ENCODE results near the gene SPINK2.

SPINK2 gene, protein sequence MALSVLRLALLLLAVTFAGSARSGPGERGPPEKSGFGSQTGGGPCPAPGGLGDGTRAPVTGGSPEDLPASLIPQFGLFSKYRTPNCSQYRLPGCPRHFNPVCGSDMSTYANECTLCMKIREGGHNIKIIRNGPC

DNA sequence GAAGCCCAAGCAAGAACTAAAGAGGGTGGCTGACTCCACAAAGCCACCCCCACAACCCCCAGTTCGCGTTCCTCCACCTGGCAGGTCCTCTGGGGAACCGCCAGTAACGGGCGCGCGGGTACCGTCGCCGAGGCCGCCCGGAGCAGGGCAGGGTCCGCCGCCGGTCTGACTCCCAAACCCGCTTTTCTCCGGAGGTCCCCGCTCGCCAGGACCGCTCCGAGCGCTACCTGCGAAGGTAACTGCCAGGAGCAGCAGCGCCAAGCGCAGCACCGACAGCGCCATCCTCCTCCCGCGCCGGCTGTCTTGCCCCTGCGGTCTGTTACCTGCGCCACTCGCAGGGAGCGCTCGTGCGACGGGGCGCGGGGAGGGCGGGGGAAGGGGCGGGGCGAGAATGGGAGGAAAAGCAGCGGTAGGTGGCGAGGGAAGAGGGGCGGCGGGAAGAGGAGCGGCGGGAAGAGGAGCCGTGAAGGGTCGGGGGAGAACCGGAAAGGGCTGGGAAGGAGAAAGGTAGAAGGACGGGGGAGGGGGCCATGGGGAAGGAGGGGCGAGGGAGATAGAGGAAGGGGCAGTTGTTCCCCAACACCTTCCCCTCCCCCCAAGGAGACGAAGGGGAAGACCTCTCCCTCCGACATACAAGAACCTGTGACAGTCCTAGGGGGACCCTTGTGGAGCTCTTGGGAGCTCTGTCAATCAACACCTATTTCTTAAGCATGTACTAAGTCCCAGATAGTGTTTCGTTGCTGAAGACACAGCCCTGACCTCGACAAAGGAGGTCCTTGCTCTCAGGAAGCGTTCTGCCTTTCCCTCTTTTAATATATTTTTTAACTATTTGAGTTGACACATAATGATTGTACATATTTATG is at the start of gene SPINK2:
Gene SPINK2, minus strand, starts transcription at position 321 of the 863 bp plus-strand sequence. Its CDS starts 39 bp downstream, at position 282.
- DNase-seq (ENCODE audit: low spot score): peak; percentile 6

DNA sequence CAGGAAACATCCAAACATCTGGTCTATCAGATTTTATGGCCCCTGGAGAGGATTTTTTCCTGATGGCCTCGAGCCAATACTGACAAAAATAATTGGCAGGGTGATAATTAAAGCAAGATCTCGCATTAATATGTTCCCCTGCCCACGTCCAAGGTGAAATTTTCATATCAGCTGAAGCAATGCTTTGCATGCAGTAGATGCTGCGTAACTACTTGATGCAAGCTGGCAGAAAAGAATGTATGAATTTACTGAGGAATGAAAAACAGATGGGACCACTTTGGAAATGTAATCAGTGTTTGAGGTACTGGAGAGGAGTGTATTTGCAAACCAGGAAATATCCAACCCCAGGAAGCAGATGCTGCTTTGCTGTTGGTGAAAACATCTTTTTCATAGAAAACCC is 49.4 kb upstream of the SPINK2 start:
- peak; percentile 4 for DNase-seq (ENCODE audit: low spot score)

DNA sequence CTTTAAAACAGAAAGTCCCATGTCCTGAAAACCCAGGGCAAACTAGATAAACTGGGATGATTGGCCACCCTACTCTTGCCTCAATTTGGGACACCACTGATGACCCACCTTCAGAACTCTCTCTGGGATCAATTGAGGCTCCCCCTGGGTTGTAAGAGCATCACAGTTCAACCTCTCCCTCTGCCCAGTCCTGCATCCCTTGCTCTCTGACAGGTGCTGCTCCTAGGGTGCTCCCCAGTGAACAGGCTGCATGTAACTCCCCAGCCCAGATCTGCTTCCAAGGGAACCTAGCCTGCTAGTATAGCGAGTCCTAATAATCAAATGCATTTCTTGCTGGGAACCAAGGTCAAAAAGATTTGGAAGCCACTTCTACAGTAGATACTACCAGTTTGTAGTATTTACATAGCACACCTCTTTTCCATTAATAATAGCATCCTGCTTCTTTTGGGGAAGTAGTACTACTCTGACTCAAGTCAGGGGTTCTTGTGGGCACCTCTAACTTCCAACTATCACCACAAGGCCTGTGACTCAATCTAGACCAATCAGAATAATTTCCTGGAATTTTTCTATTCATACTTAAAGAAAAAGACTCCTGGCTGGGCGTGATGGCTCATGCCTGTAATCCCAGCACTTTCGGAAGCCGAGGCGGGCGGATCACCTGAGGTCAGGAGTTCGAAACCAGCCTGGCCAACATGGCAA is 42.1 kb upstream of the SPINK2 start:
- DNase-seq (ENCODE audit: low spot score): no peak

DNA sequence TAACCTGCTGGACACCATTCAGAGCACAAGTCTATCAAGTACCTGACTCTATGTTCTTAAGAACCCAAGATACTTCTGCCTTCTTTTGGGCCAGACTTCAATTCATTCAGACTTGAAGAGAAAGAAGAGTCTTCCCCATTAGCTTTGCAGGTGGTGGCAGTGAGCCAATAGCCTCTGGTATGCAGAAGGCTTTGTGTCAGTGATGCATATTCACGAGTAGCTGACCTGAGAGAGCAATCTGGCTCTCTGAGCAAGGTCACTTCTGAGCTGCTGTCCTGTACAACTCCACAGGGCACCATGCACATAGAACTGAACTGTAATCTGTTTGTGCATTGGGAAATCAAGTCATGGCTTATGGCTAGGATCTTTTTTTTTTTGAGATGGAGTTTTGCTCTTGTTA is 39.9 kb upstream of the SPINK2 start:
- DNase-seq (ENCODE audit: low spot score): no peak

DNA sequence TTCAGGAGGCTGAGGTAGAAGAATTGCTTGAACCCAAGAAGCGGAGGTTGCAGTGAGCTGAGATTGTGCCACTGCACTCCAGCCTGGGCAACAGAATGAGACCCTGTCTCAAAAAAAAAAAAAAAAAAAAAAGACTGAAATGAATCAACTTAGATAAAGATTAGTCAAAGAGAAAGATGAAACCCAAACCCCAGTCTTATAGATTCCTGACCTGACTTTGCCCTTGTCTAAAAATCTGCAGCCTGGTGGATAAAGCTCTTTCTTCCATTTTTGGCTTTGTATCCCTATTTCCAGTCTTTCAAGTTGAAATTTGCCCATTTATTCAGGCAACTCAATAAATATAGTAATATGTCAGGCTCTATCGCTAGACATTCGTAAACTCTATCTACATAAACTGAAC is 39.3 kb upstream of the SPINK2 start:
- no peak for DNase-seq (ENCODE audit: low spot score)

DNA sequence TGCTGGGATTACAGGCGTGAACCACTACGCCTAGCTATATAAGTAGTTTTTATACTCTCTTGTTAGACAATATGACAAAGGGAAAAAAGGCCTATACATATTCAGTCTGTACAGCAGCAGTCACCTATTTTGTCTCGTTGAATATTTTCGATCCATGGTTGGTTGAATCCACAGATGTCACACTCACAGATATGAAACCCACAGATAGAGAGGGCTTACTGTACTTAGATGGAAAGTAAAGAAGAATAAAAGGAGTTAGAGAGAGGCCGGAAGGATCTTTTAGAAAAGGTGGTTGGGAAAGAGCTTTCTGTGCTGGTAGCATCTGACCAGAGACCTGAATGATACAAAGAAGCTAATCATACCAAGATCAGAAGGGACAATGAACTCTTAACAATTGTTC is 38.3 kb upstream of the SPINK2 start:
- DNase-seq (ENCODE audit: low spot score): no peak

DNA sequence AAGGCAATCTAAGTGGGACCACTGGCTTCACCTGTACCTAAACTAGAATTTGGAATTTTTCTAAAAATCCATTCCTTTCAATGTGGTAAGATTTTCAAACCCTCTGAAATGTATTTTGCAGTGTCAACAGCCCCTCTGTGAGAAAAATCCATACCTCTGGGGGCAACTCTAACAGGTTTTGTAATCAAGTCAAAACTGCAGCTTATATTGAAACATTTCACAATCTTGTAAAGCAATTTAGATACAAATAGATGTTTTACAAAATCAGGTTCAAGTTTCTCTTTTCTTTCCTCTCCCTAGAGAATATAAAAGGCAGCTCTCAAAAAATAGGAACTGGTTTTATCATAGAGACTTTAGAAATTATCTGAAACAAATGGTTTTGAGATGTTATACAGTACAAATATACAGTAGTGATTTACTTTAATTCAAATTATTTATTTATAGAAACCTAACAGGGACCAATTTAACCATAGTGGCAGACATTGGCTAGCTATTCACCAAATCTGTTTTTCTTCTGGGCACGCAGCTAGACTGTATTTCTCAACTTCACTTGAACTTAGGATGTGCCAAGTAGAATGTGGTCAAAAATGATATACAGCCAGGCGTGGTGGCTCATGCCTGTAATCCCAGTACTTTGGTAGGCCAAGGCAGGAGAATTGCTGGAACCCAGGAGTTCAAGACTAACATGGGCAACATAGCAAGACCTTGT is 36.3 kb upstream of the SPINK2 start:
- no peak for DNase-seq (ENCODE audit: low spot score)

DNA sequence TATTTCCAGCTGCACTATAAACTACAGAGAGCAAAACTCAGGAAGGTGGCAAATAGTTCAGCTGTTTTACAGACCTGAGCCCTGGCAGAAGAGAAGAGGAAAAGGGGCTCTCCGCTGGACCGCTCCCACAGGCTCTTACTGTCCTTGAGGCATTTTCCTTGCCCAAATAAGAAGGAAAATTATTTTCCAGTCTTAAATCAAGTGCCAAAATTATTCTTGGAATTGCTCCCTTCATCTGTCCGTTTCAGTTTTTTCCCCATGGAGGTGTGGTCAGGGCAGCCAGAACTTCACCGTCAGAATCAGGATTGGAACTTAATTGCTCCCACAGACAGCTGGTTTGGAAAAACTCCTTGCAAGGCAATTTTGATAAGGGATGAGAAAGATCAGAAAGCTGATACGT is 35.2 kb upstream of the SPINK2 start:
- no peak for DNase-seq (ENCODE audit: low spot score)

DNA sequence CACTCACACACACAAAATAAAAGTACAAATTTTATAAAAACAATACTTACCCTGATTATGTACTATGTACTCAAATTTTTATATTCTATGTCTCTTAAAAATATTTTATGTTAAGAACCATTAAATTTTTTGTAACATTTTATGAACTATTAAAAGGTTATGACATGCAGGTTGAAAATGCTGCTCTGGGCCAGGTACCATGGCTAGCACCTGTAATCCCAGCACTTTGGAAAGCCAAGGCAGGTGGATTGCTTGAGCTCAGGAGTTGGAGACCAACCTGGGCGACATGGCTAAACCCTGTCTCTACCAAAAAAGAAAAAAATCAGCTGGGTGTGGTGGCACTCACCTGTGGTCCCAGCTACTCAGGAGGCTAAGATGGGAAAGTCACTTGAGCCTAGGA is 29.4 kb upstream of the SPINK2 start:
- DNase-seq (ENCODE audit: low spot score): no peak

DNA sequence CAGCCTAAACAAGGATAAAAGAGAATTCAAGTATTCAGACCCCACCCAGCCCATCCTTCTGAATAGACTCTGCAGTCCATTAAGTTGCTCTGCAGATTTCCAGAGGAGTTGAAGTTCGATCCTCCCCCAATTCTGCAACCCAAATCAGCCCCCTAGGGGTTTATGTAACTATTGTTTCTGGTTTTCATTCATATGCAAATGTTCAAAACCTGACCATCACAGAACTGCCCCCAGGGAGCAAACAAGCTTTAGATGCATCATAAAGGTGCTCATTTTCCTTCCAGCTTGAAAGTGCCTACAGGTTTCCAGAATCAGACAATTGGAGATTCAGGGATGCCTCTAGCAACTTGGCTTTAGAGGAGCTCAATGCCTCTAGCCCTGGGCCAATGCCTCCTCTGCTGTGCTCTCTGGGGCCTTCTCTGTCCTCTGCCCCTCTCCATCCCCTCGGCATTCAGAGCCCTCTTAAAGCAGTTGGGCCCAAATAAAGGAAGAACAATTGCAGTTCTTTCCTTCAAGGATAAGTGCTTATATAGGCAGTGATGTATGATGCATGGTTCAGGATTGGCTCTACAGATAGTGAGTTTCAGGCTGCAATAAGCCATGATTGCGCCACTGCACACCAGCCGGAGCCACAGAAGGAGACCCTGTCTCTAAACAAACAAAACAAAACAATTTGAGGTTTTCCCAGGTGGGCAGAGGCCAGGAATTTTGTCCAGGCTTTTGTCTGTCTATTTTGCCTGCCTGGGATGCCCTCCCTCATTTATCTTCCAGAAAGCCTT is 23.5 kb upstream of the SPINK2 start:
- no peak for DNase-seq (ENCODE audit: low spot score)

DNA sequence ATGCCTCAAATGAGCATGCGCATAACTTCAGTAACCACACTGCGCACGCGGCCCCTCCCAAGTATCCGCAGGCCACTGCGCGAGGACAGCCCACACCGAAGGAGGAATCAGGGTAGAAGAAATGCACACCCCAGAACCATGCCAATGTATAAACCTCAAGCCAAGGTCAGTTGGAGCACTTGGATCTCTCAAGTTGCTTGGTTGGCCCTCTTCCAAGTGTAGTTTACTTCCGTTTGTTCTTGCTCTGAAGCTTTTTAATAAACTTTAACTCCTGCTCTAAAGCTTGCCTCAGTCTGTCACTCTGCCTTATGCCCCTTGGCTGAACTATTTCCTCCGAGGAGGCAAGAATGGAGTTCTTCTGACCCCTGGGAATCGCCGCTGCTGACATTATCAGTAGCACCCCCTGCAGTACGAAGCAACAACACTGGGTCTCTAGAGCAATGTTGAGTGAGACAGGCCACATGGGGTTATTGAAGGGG is 22.0 kb upstream of the SPINK2 start:
- DNase-seq (ENCODE audit: low spot score): no peak

DNA sequence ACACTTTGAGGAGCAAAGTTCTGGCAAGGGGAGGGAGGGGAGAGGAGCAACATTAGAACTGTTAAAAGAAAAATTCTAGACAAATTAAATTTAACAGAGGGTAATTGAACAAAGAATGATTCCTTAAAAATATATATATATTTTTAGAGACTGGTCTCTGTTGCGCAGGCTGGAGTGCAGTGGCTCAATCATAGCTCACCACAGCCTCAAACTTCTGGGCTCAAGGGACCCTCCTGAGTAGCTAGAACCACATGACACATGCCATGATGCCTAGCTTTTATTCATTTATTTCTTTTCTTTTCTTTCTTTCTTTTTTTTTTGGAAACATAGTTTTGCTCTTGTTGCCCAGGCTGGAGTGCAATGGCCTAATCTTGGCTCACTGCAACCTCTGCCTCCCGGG is 19.1 kb upstream of the SPINK2 start:
- DNase-seq (ENCODE audit: low spot score): no peak

DNA sequence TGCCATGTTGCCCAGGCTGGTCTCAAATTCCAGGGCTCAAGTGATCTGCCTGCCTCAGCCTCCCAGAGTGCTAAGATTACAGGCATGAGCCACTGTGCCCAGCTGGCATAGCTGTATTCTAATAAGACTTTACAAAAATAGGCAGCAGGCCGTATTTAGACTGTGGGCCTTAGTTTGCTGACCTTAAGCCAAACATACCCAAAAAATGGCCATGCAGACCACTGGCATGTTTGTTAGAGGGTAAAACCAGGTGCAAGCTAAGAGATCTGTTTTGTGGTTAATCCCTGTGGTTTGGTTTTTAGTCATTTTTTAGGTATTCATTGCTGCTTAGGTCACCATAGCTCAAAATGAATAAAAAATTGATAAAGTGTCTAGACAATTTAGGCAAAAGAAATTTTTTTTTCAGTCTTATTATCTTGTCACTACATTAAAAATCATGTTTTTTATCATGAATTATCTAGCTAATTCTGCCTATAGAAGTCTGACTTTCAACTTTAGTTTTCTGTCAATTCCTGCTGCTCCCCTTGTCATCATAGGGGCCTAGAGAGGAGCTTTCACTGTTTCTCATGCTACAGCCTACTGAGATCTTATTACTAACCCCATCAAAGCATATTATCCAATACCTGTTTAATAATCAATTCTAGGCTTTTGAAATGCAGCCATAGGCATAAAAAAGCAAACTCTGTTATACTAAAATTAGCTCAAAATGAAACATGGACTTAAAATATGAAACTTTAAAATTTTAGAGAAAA is 7.5 kb upstream of the SPINK2 start:
- DNase-seq (ENCODE audit: low spot score): no peak

DNA sequence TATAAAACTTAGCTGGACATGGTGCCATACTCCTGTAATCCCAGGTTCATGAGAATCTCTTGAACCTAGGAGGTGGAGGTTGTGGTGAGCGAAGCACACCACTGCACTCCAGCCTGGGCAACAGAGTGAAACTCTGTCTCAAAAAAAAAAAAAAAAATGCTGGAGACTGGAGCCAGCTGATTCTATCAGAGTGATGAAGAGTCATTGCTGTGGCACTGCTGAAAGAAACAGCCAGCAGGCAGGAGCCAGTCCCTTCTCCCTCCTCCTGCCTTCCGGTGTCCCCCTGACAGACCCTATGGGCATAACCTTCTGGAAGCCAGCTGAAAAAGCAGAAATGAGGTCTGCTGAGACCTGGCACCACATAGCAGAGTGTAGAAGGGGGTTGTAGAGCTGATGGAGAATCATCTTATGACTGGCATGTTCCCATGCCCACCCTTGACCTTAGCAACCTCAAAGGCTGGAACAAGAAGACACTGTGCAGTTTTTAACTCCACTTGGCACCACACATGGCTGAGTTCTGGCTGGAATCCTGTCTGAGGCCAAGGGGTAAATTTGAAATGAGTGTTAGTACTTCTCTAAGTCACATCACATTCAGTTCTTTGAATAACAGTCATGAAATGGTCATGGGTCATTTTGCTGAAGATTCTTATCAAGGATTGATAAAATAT is 2.6 kb upstream of the SPINK2 start:
- DNase-seq (ENCODE audit: low spot score): no peak

DNA sequence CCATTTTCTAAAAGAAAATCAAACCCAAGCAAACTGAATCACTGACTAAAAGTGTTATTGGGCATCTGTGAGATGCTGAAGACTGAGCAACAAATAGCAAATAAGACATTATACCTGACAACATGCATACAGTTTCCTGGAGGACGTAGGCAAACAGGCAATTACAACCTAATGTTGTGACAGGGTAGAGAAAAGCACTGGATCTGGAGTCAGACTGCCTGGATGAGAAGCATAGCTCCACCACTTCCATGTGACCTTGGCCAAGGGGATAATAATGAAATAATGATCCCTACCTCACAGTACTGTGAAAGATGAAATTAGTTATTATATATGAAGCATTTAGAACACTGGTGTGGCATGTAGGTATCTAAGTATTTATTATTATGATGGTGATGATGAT is 2.7 kb downstream of the SPINK2 start:
- no peak for DNase-seq (ENCODE audit: low spot score)

DNA sequence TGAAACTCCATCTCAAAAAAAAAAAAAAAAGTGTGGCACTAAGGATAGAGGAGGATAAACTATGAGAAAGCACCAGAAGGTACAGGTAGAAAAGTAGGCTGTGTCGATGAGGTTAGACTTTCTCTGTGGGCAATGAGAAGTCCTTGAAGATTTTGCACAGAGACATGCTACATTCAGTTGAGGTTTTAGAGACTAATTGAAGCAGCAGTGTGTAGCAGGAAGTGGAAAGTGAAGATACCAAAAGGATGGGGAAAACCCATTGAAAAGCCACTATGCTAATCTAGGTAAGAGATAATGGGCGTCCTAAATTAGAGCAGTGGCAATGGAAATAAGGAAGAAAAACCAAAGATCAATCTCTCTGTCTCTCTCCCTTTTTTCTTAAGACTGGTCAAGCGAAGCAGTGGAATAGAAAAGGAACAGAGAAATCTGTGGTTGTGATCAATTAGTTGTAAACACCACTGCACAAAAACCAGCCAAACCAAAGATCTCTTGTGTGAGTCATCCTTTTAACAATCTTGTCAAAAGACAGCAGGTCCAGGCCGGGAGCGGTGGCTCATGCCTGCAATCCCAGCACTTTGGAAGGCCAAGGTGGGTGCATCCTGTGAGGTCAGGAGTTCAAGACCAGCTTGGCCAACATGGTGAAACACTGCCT is 3.5 kb downstream of the SPINK2 start:
- DNase-seq (ENCODE audit: low spot score): no peak

DNA sequence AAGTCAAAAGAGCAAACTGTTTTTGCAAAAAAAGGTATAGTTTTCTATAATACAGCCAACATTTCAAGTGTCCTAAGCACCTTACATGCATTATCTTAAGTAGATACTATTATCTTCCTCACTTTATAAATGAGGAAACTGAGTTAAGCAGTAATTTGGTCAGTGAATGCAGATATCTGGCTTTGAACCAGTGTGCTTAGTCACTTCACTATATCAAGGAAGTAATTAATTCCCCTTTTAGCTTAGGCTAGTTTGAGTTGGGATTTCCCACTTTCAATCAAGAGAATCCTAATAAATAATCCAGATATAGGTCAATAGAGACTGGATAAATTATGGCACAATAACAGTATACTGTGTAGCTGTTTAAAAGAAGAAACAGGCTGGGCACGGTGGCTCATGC is 14.8 kb downstream of the SPINK2 start:
- DNase-seq (ENCODE audit: low spot score): no peak

DNA sequence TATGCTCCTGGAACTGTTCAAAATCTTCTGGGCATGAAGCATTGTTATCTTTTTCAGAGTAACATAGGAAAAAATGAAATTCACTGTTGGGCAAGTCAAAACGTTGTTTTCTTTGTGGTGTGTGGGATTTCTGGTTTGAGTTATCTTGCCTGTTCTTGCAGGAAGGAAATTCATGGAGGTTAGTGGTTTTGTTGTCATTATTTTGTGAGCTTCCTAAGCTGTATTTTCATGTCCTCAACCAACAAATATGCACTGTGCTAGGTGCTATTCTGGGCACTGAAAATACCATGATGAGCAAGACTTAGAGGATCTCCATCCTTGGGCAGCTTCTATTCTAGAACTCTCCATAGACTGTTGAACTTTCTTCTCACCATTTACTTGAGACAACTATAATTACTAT is 16.9 kb downstream of the SPINK2 start:
- no peak for DNase-seq (ENCODE audit: low spot score)

DNA sequence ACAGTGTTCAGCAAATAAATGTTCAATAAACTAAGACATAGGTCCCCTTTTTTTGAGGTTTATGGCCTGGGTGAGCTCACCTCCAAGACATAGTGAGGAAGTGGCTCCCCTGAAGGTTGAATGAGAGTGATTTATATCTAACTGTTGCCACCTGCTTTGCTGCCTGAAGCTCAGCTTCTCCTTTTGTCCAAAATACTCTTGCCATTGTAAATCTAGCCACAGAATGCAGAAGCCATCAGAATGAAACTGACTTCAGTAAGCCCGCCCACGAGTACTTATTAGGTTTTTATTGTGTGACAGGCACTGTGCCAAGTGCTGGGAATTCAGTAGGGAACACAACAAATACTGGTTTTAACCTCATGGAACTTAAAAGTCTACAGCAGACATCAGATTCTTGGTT is 18.0 kb downstream of the SPINK2 start:
- peak; percentile 33 for DNase-seq (ENCODE audit: low spot score)
